Renal pelvis (tissue), 4 donors: ENCODE results near the gene KRT25. TPM values are rescaled to one million over a fixed set of nuclear protein-coding genes. Genes with fewer than 3 reads are reported as not detected.
"Not testable (repeated sequence)": the region's sequence is repeated elsewhere in the genome, so short reads cannot be mapped to it uniquely, and the experiment has no call there.

Source experiments
- DNase-seq: peaks from one replicate; pipeline ENCODE4 v3.0.0-alpha.2; 2013
- polyA plus RNA-seq, 3 donors: library from polyadenylated mRNA; unstranded; fragments of 120-200 nt; gene quantifications; one replicate each; pipeline ENCODE4 v1.2.1, GENCODE V29; 2013; ENCODE audit not compliant: insufficient read length in 3 of 3

KRT25 gene
- polyA plus RNA-seq, 3 donors = not detected

GRCh38 chr17:40760105-40761016 is 5.2 kb upstream of the KRT25 start:
- no peak for DNase-seq

- no peak for DNase-seq
Measured at GRCh38 chr17:40753804-40754203, 1.3 kb downstream of the KRT25 start.

DNA sequence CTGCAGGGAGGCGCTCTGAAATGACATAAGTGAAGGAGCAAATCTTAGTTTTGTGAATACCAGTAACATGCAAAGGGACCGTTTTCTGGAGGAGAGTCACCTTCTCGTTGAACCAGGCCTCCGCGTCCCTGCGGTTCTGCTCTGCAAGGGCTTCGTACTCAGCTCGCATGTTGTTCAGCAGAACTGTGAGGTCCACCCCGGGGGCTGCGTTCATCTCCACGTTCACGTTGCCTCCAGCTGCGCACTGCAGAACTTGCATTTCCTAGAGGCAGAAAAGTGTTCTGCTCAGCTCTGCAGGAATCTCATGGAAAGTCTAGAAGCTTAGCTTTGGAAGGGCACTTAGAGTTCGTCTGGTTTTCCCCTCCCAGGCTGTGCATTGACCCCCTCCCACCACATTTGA is 4.1 kb downstream of the KRT25 start:
- no peak for DNase-seq

DNA sequence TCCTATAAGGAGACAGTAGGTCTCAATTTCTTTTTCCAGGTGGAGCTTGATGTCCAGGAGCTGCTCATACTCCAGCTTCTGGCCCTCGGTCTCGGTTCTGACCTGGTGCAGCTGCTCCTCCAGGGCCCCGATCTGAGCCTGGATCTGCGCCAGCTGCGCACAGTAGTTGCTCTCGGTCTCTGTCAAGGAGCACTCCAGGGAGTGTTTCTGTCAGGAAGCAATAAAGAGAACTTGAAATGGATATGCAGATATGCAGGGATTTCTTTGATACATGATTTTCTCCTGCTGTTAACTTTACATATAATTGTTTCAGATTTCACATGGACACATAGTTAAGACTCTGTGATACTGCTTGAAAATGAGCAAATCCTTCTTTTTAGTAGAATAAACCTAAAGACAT is 4.7 kb downstream of the KRT25 start:
- DNase-seq = no peak

- not testable (repeated sequence) for DNase-seq
Measured at GRCh38 chr17:40748666-40749065, 6.5 kb downstream of the KRT25 start.

DNA sequence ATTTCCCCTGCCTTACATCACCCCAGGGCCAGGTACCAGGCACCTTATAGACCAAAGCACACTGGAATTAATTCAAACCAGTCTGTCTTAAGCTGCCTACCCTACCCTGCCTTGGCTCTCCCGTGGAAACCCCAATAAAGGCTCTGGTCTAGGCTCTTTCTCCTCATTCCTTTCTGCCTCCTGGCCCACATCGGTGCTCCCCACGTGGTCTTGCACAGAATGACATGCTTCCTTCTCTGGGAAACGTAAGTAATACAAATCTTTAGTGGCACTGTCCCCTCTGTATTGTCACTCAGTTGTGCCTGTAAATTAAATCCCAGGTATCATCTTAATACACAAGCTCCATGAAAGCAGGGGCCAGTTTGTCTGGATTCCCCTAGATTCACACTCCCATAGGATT is 16.6 kb downstream of the KRT25 start:
- DNase-seq = no peak

DNA sequence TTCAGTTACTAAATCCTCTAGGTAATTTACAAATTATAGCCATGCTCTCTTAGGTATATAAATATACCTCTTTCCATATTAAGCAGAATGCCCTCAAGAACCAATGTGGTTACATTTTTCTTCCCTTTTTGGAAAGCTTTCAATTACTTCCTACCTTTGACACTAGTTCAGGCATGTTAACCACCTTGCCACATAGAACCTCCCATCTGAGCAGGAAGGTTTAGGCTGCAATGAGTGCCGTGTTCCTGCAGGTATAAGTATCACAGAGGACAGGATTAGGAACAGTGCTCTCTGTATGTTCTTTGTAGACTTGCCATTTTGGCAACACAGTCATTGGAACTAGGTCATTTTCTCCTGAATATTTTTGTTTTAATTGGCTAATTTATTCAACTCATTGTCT is 20.1 kb downstream of the KRT25 start:
- DNase-seq = no peak

GRCh38 chr17:40734018-40734417 is 21.1 kb downstream of the KRT25 start:
- no peak for DNase-seq

DNA sequence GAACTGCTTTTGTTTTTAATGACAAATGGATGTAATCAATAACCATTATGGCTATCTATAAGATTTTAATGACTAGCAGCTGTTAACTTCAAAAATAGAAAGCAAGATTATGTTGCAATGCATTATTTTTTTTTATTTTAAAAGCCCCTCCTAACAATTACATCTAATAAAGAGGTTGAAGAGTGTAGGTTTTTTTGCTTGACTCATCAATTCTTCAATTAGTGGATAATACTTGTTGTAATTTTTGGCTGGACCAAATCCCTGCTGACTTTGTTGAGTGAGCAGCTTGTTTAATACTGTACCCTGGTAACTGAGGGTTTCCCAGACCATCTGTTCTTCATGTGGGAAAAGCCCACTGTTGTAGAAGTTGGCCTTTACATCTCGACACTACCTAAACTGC is 24.2 kb downstream of the KRT25 start:
- no peak for DNase-seq

DNA sequence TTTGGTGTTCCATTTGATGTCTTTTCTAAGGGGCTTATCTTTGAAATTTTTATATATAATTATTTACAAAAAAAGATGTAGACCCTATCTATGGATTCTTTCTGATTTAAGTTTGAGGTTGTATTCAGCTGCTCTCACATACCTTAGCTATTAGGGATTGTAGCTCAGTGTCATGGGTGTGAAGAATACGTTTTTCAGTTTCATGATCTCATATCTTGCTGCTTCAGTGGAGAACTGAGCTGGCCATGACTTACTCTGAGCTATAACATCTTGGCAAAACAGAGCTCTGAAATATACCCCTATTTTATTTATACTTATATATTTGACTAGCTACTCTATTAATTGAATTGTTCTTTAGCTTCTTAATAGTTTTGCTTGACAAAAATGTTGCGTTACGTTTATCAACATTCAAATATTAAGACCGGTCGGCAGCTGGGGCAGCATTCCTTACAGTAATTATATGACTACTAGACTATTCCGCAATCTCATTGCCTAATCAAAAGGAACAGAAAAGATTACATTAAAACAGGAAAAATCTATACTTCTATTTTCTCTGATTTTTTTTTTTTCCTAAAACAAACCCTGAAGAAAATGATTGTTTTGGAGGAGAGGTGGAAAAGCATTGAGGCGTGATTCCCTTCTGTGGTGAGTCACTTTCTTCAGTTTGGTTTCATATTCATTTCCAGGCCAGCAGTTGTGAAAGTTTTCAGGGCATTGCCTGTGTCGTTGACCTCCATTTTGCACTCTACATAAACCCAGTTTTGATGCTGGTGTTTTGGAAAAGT is 27.5 kb downstream of the KRT25 start:
- DNase-seq = peak; percentile 27

DNA sequence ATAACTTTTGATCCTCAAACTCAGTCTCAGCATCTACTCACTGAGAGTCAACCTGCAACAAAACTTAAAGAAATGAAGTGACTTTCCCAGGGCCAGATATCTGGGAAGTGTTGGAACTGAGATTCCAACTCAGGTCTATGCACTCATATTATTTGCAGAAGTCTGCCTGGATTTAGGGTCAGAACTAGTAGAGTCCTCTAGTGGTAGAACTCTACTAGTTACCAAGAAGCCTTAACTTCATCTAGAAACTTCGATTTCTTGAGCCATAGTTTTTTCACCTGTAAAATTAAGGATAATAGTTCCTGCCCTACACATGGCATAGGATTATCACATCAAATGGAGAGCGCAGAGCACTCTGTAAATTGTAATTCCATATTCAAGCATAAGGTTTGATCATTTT is 28.2 kb downstream of the KRT25 start:
- DNase-seq = no peak

DNA sequence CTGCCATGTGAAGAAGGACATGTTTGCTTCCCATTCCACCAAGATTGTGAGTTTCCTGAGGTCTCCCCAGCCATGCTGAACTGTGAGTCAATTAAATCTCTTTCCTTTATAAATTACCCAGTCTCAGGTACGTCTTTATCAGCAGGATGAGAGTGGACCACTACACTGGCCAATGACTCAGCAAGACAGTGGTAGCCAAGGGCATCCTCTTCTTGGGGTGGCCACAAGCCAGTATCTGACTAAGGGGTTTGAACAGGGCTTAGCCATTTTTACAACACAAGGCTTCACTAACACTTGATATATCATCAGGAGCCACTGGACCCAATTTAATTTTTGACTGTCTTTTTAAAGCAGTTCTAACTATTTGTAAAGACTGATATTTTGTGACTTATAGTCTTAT is 30.5 kb downstream of the KRT25 start:
- no peak for DNase-seq

- no peak for DNase-seq
Measured at GRCh38 chr17:40722241-40722640, 32.9 kb downstream of the KRT25 start.

GRCh38 chr17:40720899-40721298 is 34.2 kb downstream of the KRT25 start:
- DNase-seq = no peak

DNA sequence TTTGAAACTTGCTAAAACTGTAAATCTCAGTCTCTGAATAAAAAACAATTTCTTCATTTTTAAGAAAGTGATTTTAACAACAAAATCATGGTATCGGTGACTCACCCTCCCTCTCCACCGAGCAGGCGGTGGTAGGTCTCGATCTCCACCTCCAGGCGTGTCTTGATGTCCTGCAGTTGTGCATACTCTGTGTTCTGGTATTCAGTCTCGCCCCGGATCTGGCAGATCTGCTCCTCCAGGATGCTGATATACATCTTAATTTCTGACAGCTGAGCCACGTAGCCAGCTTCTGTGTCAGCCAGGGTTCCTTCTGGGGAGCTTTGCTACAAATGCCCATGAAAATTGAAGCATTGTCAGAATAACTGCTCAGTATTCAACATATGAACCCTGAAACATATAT is 36.2 kb downstream of the KRT25 start:
- no peak for DNase-seq

DNA sequence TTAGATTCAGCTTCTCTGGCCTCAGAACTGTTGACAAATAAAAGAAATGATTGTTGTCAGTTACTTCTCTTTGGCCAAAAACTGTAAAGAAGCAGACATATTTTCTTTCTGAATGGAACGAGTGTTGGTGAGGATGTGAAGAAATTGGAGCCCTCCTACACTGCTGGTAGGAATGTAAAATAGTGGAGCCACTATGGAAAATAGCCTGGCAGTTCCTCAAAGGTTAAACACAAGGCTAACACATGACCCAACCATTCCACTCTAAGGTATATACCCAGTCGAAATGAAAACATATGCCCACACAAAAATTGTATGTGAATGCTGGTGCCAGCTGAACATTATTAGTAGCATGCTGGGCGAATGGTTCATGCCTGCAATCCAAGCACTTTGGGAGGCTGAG is 37.4 kb downstream of the KRT25 start:
- no peak for DNase-seq

- no peak for DNase-seq
Measured at GRCh38 chr17:40714473-40714872, 40.7 kb downstream of the KRT25 start.

DNA sequence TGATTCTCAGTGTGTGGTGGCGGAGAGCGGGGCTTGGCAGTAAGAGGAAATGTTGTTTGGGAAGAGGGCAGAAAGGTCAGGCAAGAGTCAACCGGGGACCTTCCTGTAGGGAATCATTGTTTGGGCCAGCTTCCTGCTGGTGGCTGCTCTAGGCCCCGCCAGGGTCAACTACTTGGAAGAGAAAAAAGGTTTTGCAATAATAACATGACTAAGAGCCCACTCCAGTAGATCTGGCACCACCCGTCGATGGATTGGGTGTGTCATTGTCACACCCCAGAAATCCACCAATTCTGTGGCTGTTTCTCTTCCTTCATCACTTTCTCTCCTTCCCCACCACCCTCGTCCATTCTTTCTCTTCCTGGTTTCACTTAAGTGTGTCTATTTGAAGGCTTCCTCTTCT is 47.4 kb downstream of the KRT25 start:
- no peak for DNase-seq

DNA sequence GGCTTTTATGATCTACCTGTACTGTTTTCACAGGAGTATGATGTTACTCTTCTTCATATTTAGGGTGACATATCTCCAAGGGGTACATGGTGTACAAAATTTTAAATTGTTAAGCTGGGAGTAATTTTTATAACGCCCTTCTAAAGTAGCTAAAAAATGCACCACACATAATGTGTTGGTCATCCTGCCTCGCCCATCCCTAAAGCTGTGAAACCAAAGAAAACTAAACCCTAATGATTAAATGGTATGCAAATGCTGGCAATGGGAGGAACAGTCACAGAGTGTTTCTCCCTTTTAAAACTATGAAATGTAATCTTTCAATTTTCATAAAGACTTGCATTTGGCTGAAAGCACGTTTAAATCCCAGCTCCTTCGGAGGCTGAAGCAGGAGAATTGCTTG is 49.5 kb downstream of the KRT25 start:
- DNase-seq = no peak

- no peak for DNase-seq
Measured at GRCh38 chr17:40703652-40704051, 51.5 kb downstream of the KRT25 start, which contains the start of gene KRT24. Gene KRT24 (minus strand): TSS chr17:40703752. CDS start chr17:40703693, 59 bp downstream.

- DNase-seq = no peak
Measured at GRCh38 chr17:40702271-40702670, 52.9 kb downstream of the KRT25 start.

GRCh38 chr17:40699853-40700252 is 55.3 kb downstream of the KRT25 start:
- no peak for DNase-seq

GRCh38 chr17:40699371-40699770 is 55.8 kb downstream of the KRT25 start:
- no peak for DNase-seq
